Breast epithelium (tissue), 4 donors: ENCODE results near the gene TEAD1. TPM values are rescaled to one million over a fixed set of nuclear protein-coding genes. Genes with fewer than 3 reads are reported as not detected.

ENCODE experiments used
- DNase-seq, 2 donors: peaks; one replicate each; pipeline ENCODE4 v3.0.0-alpha.2; 2019; ENCODE audit warnings: low spot score in 2 of 2
- H3K27ac ChIP-seq, 2 donors: fragments of 200-600 bp; sonication (generic) in 1 of 2; one replicate each; pipeline ENCODE4 v1.5.1; 2016 to 2019; ENCODE audit warnings: mild to moderate bottlenecking in 1 of 2
- H3K27me3 ChIP-seq, 2 donors: fragments of 200-600 bp; sonication (generic) in 1 of 2; one replicate each; pipeline versions ENCODE4 v1.5.1 to v1.6.0; 2017 to 2019; ENCODE audit warnings: control low read depth in 1 of 2, mild to moderate bottlenecking in 1 of 2
- H3K36me3 ChIP-seq: fragments of 200-600 bp; one replicate; pipeline ENCODE4 v1.5.1; 2019
- H3K4me1 ChIP-seq, 2 donors: fragments of 200-600 bp; sonication (generic); one replicate each; pipeline ENCODE4 v1.5.1; 2016 to 2019; ENCODE audit warnings: control low read depth in 1 of 2
- H3K4me3 ChIP-seq, 3 donors: fragments of 200-600 bp; sonication (generic); 1 replicate in 2 of 3; 2 replicates in 1 of 3; pipeline ENCODE4 v1.5.1; 2016 to 2019; ENCODE audit warnings: mild to moderate bottlenecking in 3 of 3, moderate library complexity in 2 of 3
- H3K9me3 ChIP-seq, 2 donors: fragments of 200-600 bp; sonication (generic) in 1 of 2; one replicate each; pipeline ENCODE4 v1.5.1; 2016 to 2019; ENCODE audit warnings: control low read depth in 1 of 2
- POLR2A ChIP-seq: fragments of 450-650 bp; IDR thresholded peaks from one replicate; pipeline ENCODE4 v1.6.1; 2016; ENCODE audit warnings: antibody characterized with exemption, mild to moderate bottlenecking, moderate library complexity
- POLR2AphosphoS5 ChIP-seq, 3 donors: sonication (generic); formaldehyde crosslinking; IDR thresholded peaks; one replicate each; pipeline ENCODE4 v1.6.1; 2017; ENCODE audit warnings: antibody characterized with exemption in 3 of 3
- intact Hi-C: fragments of 100-400 bp; cut with DNase I; formaldehyde crosslinking; loops from one replicate; pipeline ENCODE4 v1.15.1; 2023; ENCODE audit warnings: low total_unique reads
- total RNA-seq, 3 donors: library from RNA; depleted of rRNA; stranded (reverse); fragments of >200 nt; gene quantifications; one replicate each; pipeline ENCODE4 v1.1.0, GENCODE V29; 2016
- TF ChIP-seq, protein P1 (sequence below), 3 donors: fragments of 450-650 bp; IDR thresholded peaks; one replicate each; pipeline ENCODE4 v1.5.1; 2016 to 2017; ENCODE audit warnings: antibody characterized with exemption in 3 of 3, mild to moderate bottlenecking in 3 of 3, moderate library complexity in 3 of 3

The TEAD1 gene
- total RNA-seq, 3 donors from 2014 or later = 67.8 to 110 (median 80.1) TPM

- no peak for DNase-seq
- Histone ChIP-seq H3K4me3 (no peak overlapping the region), H3K27me3 (no peaks in the 10 kb centered on the region), H3K36me3 (no peaks in the 10 kb centered on the region), H3K9me3 (no peaks in the 10 kb centered on the region), H3K4me1 (peaks cover 4 to 6% of the 10 kb centered on the region in 2 donors), H3K27ac (no peak overlapping the region)
- intact Hi-C loops = no loop called here
- TF ChIP-seq POLR2AphosphoS5 (IDR thresholded peaks at IDR 0.05) (no peak), POLR2A (no peak)
- TF ChIP-seq, protein P1, sequence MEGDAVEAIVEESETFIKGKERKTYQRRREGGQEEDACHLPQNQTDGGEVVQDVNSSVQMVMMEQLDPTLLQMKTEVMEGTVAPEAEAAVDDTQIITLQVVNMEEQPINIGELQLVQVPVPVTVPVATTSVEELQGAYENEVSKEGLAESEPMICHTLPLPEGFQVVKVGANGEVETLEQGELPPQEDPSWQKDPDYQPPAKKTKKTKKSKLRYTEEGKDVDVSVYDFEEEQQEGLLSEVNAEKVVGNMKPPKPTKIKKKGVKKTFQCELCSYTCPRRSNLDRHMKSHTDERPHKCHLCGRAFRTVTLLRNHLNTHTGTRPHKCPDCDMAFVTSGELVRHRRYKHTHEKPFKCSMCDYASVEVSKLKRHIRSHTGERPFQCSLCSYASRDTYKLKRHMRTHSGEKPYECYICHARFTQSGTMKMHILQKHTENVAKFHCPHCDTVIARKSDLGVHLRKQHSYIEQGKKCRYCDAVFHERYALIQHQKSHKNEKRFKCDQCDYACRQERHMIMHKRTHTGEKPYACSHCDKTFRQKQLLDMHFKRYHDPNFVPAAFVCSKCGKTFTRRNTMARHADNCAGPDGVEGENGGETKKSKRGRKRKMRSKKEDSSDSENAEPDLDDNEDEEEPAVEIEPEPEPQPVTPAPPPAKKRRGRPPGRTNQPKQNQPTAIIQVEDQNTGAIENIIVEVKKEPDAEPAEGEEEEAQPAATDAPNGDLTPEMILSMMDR (IDR thresholded peaks at IDR 0.05) = no peak
Measured at GRCh38 chr11:12744826-12745502, 70.7 kb downstream of the TEAD1 start.

DNA sequence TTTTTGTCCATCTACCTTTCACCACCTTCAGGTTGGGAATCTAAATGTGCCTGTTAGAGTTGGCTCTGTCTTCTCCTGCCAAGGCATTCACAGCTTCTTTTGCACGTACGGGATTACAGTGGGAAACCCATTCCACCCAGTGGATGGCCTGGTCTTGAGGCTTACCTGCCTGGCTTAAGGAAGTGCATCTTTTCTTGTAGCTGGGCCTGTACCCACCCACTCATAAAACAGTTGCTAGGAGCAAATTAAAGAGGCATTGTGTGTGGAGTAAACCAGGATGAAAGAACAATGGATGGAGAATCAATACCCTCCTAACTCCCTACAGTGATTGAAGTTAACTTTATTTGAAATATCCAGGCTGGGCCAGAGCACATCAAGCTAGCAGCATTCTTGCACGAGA lies 71.6 kb downstream of the TEAD1 start:
- Histone ChIP-seq H3K27ac (no peak overlapping the region), H3K36me3 (no peaks in the 10 kb centered on the region), H3K4me3 (no peak overlapping the region), H3K4me1 (peaks cover 4 to 6% of the 10 kb centered on the region in 2 donors), H3K9me3 (no peaks in the 10 kb centered on the region), H3K27me3 (no peaks in the 10 kb centered on the region)
- intact Hi-C loops = no loop called here
- DNase-seq = no peak
- TF ChIP-seq POLR2AphosphoS5 (IDR thresholded peaks at IDR 0.05) (no peak), POLR2A (no peak)
- TF ChIP-seq, protein P1 (IDR thresholded peaks at IDR 0.05) = no peak

DNA sequence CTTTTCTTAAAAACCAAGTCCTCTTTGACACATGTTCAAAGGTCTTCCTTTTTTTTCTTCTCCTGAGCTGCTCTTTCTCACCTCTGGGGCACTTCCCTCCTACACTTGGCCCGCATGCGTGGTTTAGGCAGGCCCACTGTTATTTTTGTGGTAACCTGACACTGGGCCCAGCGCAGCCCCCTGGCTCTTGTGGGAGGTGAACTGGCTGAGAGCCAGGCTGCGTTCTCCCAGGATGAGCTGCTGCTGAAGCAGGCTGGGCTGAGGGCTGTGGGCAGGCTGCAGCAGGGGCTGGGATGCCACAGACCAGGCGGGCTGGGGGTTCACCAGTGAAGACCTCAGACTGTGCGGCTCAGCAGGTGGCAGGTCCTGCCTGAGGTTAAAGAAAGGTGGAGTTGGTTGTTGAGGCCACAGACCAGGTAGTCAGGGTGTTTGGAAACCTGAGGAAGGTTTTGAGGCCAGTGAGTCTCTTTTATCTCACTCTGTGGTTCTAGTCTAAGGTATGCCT lies 72.4 kb downstream of the TEAD1 start:
- intact Hi-C loops = no loop called here

DNA sequence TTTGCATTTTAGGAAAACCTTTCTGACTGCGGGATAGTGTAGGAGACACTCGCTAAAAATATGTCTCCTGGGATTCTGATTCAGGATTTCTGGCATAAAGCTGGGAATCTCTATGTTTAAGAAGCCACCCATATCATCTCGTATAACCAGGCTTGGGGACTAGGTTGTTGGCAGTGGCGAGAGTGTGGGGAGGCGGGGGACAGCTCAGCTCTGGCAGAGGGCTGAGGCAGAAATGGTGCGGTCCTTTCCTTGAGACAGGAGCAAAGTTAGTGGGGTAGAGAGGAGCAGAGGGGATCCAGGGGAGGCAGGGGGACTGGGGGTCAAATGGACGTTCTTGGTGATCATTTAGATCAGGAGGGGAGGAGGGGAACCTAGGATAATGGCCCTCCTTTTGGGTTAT lies 74.3 kb downstream of the TEAD1 start:
- H3K9me3 ChIP-seq = no peaks in the 10 kb centered on the region
- H3K4me1 ChIP-seq = peaks cover 4 to 6% of the 10 kb centered on the region in 2 donors
- TF ChIP-seq, protein P1 (IDR thresholded peaks at IDR 0.05) = no peak
- TF ChIP-seq POLR2A (no peak), POLR2AphosphoS5 (IDR thresholded peaks at IDR 0.05) (no peak)
- no peak for DNase-seq
- no peak overlapping the region for H3K27ac ChIP-seq
- intact Hi-C loops = no loop called here
- no peak overlapping the region for H3K4me3 ChIP-seq
- no peaks in the 10 kb centered on the region for H3K27me3 ChIP-seq
- H3K36me3 ChIP-seq = no peaks in the 10 kb centered on the region

More for the DNA sequence above, 72.4 kb downstream of the TEAD1 start:
- Histone ChIP-seq H3K27ac (peak overlapping the region; percentile 34 to 37), H3K4me1 (peaks cover 4 to 6% of the 10 kb centered on the region in 2 donors), H3K36me3 (no peaks in the 10 kb centered on the region), H3K9me3 (no peaks in the 10 kb centered on the region), H3K27me3 (no peaks in the 10 kb centered on the region), H3K4me3 (no peak overlapping the region)
- peak in 1 of 2 donors; percentile 55 for DNase-seq
- TF ChIP-seq, protein P1 (IDR thresholded peaks at IDR 0.05) = no peak
- no peak for TF ChIP-seq POLR2A
- TF ChIP-seq POLR2AphosphoS5 (IDR thresholded peaks at IDR 0.05) = no peak

GRCh38 chr11:12749442-12749841 lies 75.2 kb downstream of the TEAD1 start:
- Histone ChIP-seq H3K27ac (no peak overlapping the region), H3K27me3 (no peaks in the 10 kb centered on the region), H3K4me1 (peaks cover 4 to 6% of the 10 kb centered on the region in 2 donors), H3K36me3 (no peaks in the 10 kb centered on the region), H3K4me3 (no peak overlapping the region), H3K9me3 (no peaks in the 10 kb centered on the region)
- intact Hi-C loops = no loop called here
- TF ChIP-seq POLR2A (no peak), POLR2AphosphoS5 (IDR thresholded peaks at IDR 0.05) (no peak)
- TF ChIP-seq, protein P1 (IDR thresholded peaks at IDR 0.05) = no peak
- DNase-seq = no peak
